Hepatocyte (in vitro differentiated cells): ENCODE measurements around the gene SLC38A7.

Experiments used
- CTCF ChIP-seq: fragments of 200-600 bp; sonication (generic); IDR thresholded peaks from 2 replicates; pipeline ENCODE4 v1.5.1; 2016; ENCODE audit warnings: antibody characterized with exemption, mild to moderate bottlenecking; ENCODE audit not compliant: poor library complexity
- EZH2phosphoT487 ChIP-seq: fragments of 200-600 bp; sonication (generic); IDR thresholded peaks from one replicate; pipeline ENCODE4 v1.6.1; 2018; ENCODE audit warnings: antibody characterized with exemption, mild to moderate bottlenecking, low read depth, moderate library complexity; ENCODE audit not compliant: unreplicated experiment, severe bottlenecking

- TF ChIP-seq CTCF = no peak
- no peak for TF ChIP-seq EZH2phosphoT487
These were observed 31.9 kb upstream of the SLC38A7 start for GRCh38 chr16:58716468-58716867.
